Panc1 (cell line): Measurements from ENCODE around the gene NAGPA. TPM values are rescaled to one million over a fixed set of nuclear protein-coding genes. Genes with fewer than 3 reads are reported as not detected.

Experiments
- ATAC-seq: fragments of 200-7000 bp; cut with Tn5 transposase; 2 replicates; pipeline ENCODE4 v1.9.1; 2020; ENCODE audit warnings: mild to moderate bottlenecking, moderate library complexity
- BruUV-seq: library from RNA; stranded (reverse); fragments of 400-500 nt; replicated peaks from 2 replicates; lab custom pipeline; 2021; lab: Mats Ljungman, UMichigan
- CTCF ChIA-PET: fragments of 300-600 bp; sonication (Branson Sonifier 250); formaldehyde crosslinking; loops from one replicate; lab custom pipeline; 2022; ENCODE audit warnings: antibody characterized with exemption; lab: Charles Lee
- POLR2A ChIA-PET: fragments of 300-600 bp; sonication (Branson Sonifier 250); formaldehyde crosslinking; loops from one replicate; lab custom pipeline; 2022; ENCODE audit warnings: antibody characterized with exemption; lab: Charles Lee
- DNase-seq: peaks from one replicate; pipeline ENCODE4 v3.0.0-alpha.2; 2010; ENCODE audit warnings: low read depth, low spot score
- H3K27ac ChIP-seq: 2 replicates; pipeline ENCODE4 v1.5.1; 2011; ENCODE audit warnings: mild to moderate bottlenecking, low read length, inconsistent platforms
- H3K27me3 ChIP-seq: fragments of 200-500 bp; sonication (Bioruptor generic); 2 replicates; pipeline ENCODE4 v1.6.0; 2014; ENCODE audit warnings: low read length, inconsistent platforms; ENCODE audit not compliant: control insufficient read depth, insufficient read depth
- H3K36me3 ChIP-seq: fragments of 200-500 bp; sonication (Bioruptor generic); 2 replicates; pipeline ENCODE4 v1.5.1; 2014; ENCODE audit warnings: inconsistent platforms, mild to moderate bottlenecking, low read length, moderate library complexity; ENCODE audit not compliant: control insufficient read depth, insufficient read depth
- H3K4me1 ChIP-seq: 2 replicates; pipeline ENCODE4 v1.5.1; 2011; ENCODE audit warnings: inconsistent platforms, mild to moderate bottlenecking, low read length, moderate library complexity; ENCODE audit not compliant: control insufficient read depth, insufficient read depth
- H3K4me3 ChIP-seq, 2 experiments: 2 replicates each; pipeline ENCODE4 v1.5.1; 2011 to 2012; ENCODE audit warnings: low read depth in 2 of 2, low read length in 2 of 2, mild to moderate bottlenecking in 2 of 2, inconsistent platforms in 1 of 2, moderate library complexity in 1 of 2
- H3K9me3 ChIP-seq: fragments of 200-500 bp; sonication (Bioruptor generic); 2 replicates; pipeline ENCODE4 v1.5.1; 2014; ENCODE audit warnings: low read depth, mild to moderate bottlenecking, inconsistent platforms, low read length, moderate library complexity; ENCODE audit not compliant: control insufficient read depth, insufficient read depth
- CTCF ChIP-seq: fragments of 450-650 bp; IDR thresholded peaks from 2 replicates; pipeline ENCODE4 v1.5.1; 2017; ENCODE audit warnings: mild to moderate bottlenecking
- POLR2AphosphoS5 ChIP-seq: IDR thresholded peaks from 2 replicates; pipeline ENCODE4 v1.6.1; 2012; ENCODE audit warnings: mild to moderate bottlenecking, low read depth, low read length, moderate library complexity
- REST ChIP-seq, 2 experiments: IDR thresholded peaks; 2 replicates each; pipeline ENCODE4 v1.6.1; 2011 to 2012; ENCODE audit warnings: low read depth in 2 of 2, control low read depth in 1 of 2, low read length in 1 of 2, mild to moderate bottlenecking in 1 of 2, moderate library complexity in 1 of 2; ENCODE audit not compliant: insufficient read depth in 1 of 2
- SIN3A ChIP-seq: IDR thresholded peaks from 2 replicates; pipeline ENCODE4 v1.6.1; 2012; ENCODE audit warnings: low read depth, mild to moderate bottlenecking, low read length, moderate library complexity, borderline replicate concordance; ENCODE audit not compliant: insufficient read depth
- TCF7L2 ChIP-seq: IDR thresholded peaks from 2 replicates; pipeline ENCODE4 v1.6.1; 2011; ENCODE audit warnings: mild to moderate bottlenecking, low read depth, low read length, inconsistent platforms
- in situ Hi-C: cut with HindIII; loops from 2 replicates; pipeline ENCODE4 v1.10.0; 2016; ENCODE audit warnings: low sequenced_read_pairs, low pct_unique_long_range_greater_than_20kb
- intact Hi-C: fragments of 100-400 bp; cut with micrococcal nuclease; formaldehyde crosslinking; loops from one replicate; pipeline ENCODE4 v1.10.0; 2022; ENCODE audit not compliant: unreplicated experiment
- total RNA-seq: library from RNA; stranded (reverse); gene quantifications from one replicate; pipeline ENCODE4 v1.2.1, GENCODE V29; 2021; ENCODE audit not compliant: unreplicated experiment

Gene NAGPA
- total RNA-seq, 1 experiment from 2014 or later, result 19.2 TPM

GRCh38 chr16:5066511-5066910 is 32.8 kb upstream of the NAGPA start:
- no peaks in the 10 kb centered on the region for H3K4me1 ChIP-seq
- DNase-seq (no peak), ATAC-seq (no peak)
- no peak overlapping the region for H3K4me3 ChIP-seq
- no TSS peak for BruUV-seq
- CTCF ChIA-PET, result no interaction called here
- intact Hi-C loops (no loop called here), in situ Hi-C loops (no loop called here)
- H3K27ac ChIP-seq, result no peak overlapping the region
- no peaks in the 10 kb centered on the region; the same call in 1 of the 2 replicates for H3K27me3 ChIP-seq
- POLR2A ChIA-PET, result no interaction called here
- H3K9me3 ChIP-seq, result no peaks in the 10 kb centered on the region
- no peaks in the 10 kb centered on the region for H3K36me3 ChIP-seq
- TF ChIP-seq TCF7L2 (no peak), CTCF (no peak), POLR2AphosphoS5 (no peak), REST (IDR thresholded peaks at IDR 0.05; ENCODE audit: insufficient read depth in 1 of 2, low read depth in 2 of 2, low read length in 1 of 2) (no peak), SIN3A (no peak)

- Histone ChIP-seq H3K9me3 (no peaks in the 10 kb centered on the region), H3K27me3 (no peaks in the 10 kb centered on the region; the same call in 1 of the 2 replicates), H3K36me3 (no peaks in the 10 kb centered on the region), H3K4me1 (no peaks in the 10 kb centered on the region), H3K4me3 (no peak within 1 kb of the TSS), H3K27ac (no peak within 1 kb of the TSS)
- no TSS peak for BruUV-seq
- in situ Hi-C loops, result no loop called here
- POLR2A ChIA-PET, result no interaction called here
- CTCF ChIA-PET, result interaction anchor here (0.5 kb wide), 1 partner anchor 98 kb away, joined by 4 read pairs; no protein-coding TSS in a partner anchor
- intact Hi-C loops, result no loop called here
- DNase-seq (no peak), ATAC-seq (peak; percentile 43)
- no peak for TF ChIP-seq CTCF
- TF ChIP-seq REST (IDR thresholded peaks at IDR 0.05; ENCODE audit: insufficient read depth in 1 of 2, low read depth in 2 of 2, low read length in 1 of 2), result no peak
- TF ChIP-seq SIN3A, result no peak
- TF ChIP-seq TCF7L2, result no peak
- TF ChIP-seq POLR2AphosphoS5, result no peak
Measured at GRCh38 chr16:5065813-5066212, 32.1 kb upstream of the NAGPA start, which contains the start of gene C16orf89. Gene C16orf89, minus strand, starts transcription at chr16:5065956. Its CDS starts 48 bp downstream, at chr16:5065908.
